Glutamatergic neuron (in vitro differentiated cells): ENCODE results near the gene BRI3. TPM values are rescaled to one million over a fixed set of nuclear protein-coding genes. Genes with fewer than 3 reads are reported as not detected.

ENCODE experiments used
- DNase-seq: peaks from one replicate; pipeline ENCODE4 v3.0.0; 2022
- H3K27ac Mint-ChIP-seq: one replicate; pipeline ENCODE4 v1.8.0; 2020; ENCODE audit warnings: mild to moderate bottlenecking, mixed read lengths, inconsistent platforms; ENCODE audit not compliant: unreplicated experiment
- H3K27me3 Mint-ChIP-seq: one replicate; pipeline ENCODE4 v1.8.0; 2020; ENCODE audit warnings: mild to moderate bottlenecking, moderate library complexity, mixed read lengths, inconsistent platforms; ENCODE audit not compliant: unreplicated experiment
- H3K36me3 Mint-ChIP-seq: one replicate; pipeline ENCODE4 v1.8.0; 2020; ENCODE audit warnings: mild to moderate bottlenecking, mixed read lengths, inconsistent platforms; ENCODE audit not compliant: unreplicated experiment
- H3K4me1 Mint-ChIP-seq: one replicate; pipeline ENCODE4 v1.8.0; 2020; ENCODE audit warnings: mild to moderate bottlenecking, low read depth, mixed read lengths, inconsistent platforms; ENCODE audit not compliant: unreplicated experiment
- H3K4me3 Mint-ChIP-seq: one replicate; pipeline ENCODE4 v1.8.0; 2020; ENCODE audit warnings: mild to moderate bottlenecking, mixed read lengths, inconsistent platforms; ENCODE audit not compliant: unreplicated experiment
- H3K9me3 Mint-ChIP-seq: one replicate; pipeline ENCODE4 v1.8.0; 2020; ENCODE audit warnings: mild to moderate bottlenecking, moderate library complexity, mixed read lengths, inconsistent platforms; ENCODE audit not compliant: unreplicated experiment
- total RNA-seq: library from RNA; stranded (reverse); fragmentation: NEBNext Ultra II Directional; extraction: Animal tissue kit (Norgen Biotek cat#: 25700); gene quantifications from one replicate; pipeline ENCODE4 v1.2.1, GENCODE V29; 2021; ENCODE audit not compliant: unreplicated experiment
- TF ChIP-seq, protein P1 (sequence below): fragments of 200-600 bp; sonication (generic); IDR thresholded peaks from one replicate; pipeline ENCODE4 v1.5.0; 2021; ENCODE audit not compliant: partially characterized antibody, unreplicated experiment

BRI3 gene
- total RNA-seq, 1 donor from 2014 or later = 176 TPM

DNA sequence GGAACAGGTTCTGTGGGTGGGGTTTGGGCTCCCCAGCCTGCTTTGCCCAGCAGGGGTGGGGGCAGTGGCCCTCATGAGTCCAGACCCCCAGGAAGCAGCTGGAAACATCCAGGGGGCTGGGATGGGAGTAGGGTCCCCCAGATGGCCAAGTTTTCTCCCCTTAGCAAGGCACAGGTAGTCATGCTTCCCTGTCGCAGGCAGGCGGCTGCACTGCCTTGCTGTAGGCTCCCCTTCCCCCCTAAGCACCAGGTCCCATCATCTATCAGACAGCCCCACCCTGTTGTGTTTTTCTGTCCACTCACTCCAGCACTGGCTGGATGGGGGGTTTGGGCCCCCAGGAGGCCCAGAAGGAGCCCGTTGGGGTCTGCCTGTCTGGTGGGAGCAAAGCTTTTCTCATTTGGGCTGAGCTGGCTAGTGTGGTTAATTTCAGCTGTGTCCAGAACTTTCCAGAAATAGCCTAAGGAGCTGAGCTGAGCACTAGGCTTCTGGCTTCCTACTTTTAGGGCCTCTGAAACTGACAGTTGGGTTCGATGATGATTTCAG is 7.9 kb downstream of the BRI3 start:
- Mint-ChIP-seq H3K9me3 (peaks cover 8% of the 10 kb centered on the region), H3K4me1 (peaks cover 25% of the 10 kb centered on the region), H3K27ac (no peak overlapping the region), H3K27me3 (peaks cover 7% of the 10 kb centered on the region), H3K36me3 (no peaks in the 10 kb centered on the region), H3K4me3 (no peak overlapping the region)
- TF ChIP-seq, protein P1, sequence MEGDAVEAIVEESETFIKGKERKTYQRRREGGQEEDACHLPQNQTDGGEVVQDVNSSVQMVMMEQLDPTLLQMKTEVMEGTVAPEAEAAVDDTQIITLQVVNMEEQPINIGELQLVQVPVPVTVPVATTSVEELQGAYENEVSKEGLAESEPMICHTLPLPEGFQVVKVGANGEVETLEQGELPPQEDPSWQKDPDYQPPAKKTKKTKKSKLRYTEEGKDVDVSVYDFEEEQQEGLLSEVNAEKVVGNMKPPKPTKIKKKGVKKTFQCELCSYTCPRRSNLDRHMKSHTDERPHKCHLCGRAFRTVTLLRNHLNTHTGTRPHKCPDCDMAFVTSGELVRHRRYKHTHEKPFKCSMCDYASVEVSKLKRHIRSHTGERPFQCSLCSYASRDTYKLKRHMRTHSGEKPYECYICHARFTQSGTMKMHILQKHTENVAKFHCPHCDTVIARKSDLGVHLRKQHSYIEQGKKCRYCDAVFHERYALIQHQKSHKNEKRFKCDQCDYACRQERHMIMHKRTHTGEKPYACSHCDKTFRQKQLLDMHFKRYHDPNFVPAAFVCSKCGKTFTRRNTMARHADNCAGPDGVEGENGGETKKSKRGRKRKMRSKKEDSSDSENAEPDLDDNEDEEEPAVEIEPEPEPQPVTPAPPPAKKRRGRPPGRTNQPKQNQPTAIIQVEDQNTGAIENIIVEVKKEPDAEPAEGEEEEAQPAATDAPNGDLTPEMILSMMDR = no peak
- no peak for DNase-seq

DNA sequence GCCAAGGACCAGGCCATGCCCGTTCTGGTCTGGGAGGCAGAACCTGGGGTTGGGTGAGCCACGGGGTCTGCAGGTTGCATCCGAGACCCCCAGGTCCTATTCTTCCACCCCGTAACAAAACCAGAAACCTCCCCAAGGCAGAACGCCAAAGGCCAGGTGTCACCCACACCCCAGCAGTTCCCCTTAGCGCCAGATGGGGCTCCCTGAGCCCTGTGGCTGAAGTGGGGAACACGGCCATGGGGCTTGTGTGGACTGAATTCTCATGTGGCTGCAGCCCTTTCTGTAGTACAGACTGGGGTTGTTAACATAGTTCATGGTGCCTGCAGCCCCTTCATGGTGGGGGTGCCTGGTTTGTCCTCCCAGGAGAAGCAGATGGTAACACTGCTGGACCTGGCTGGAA is 10.2 kb downstream of the BRI3 start:
- H3K27me3 Mint-ChIP-seq = peaks cover 3% of the 10 kb centered on the region

DNA sequence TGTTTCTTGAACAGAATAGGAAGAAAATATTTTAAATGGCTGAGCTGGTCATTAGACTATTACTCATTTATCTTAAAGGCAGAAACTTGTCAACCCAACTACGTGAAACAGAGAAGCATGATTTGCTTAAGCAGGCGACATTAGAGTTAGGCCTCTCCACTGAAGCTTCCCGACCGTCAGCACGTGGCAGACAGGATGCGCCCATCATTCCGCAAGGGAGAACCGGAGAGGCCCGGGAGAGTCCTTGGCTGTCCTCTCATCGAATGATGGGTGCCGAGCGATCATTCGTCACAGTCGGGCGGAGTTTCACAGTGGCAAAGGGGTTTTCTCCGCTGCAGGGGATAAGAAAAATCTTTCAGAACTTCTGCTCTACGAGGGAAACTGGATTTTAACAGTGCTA is 11.8 kb downstream of the BRI3 start:
- DNase-seq = no peak
- TF ChIP-seq, protein P1 = no peak
- Mint-ChIP-seq H3K9me3 (peaks cover 9% of the 10 kb centered on the region), H3K27ac (no peak overlapping the region), H3K4me1 (peaks cover 14% of the 10 kb centered on the region), H3K4me3 (no peak overlapping the region), H3K36me3 (no peaks in the 10 kb centered on the region), H3K27me3 (peaks cover 5% of the 10 kb centered on the region)

More for the DNA sequence above, 10.2 kb downstream of the BRI3 start:
- Mint-ChIP-seq H3K4me1 (peaks cover 15% of the 10 kb centered on the region), H3K27ac (peak overlapping the region; percentile 28), H3K9me3 (peaks cover 9% of the 10 kb centered on the region), H3K36me3 (no peaks in the 10 kb centered on the region), H3K4me3 (no peak overlapping the region)
- TF ChIP-seq, protein P1 = no peak
- DNase-seq = no peak

DNA sequence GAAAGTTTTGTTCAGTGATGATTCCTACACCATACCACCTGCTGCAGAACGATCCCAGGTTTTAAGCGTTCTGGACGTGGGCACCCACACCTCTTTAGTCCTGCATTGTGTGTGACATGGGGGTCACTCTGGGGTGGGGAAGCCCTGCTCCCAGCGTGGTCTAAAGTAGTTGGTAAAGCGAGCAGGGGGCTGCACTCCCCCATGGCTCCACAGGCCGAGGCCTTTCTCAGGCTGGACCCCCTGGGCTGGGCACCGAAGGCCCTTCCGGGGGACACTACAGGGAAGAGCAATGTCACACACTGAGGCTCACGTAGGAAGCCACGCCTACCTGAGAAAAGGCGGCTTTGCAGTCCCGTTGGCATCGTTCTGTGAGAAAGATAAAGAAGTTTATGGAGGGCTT is 12.3 kb downstream of the BRI3 start:
- peaks cover 6% of the 10 kb centered on the region for H3K9me3 Mint-ChIP-seq
- peaks cover 10% of the 10 kb centered on the region for H3K4me1 Mint-ChIP-seq
- no peaks in the 10 kb centered on the region for H3K36me3 Mint-ChIP-seq
- H3K27me3 Mint-ChIP-seq = peaks cover 2% of the 10 kb centered on the region
- H3K4me3 Mint-ChIP-seq = no peak overlapping the region
- peak overlapping the region; percentile 70 for H3K27ac Mint-ChIP-seq
- TF ChIP-seq, protein P1 = no peak
- DNase-seq = no peak

DNA sequence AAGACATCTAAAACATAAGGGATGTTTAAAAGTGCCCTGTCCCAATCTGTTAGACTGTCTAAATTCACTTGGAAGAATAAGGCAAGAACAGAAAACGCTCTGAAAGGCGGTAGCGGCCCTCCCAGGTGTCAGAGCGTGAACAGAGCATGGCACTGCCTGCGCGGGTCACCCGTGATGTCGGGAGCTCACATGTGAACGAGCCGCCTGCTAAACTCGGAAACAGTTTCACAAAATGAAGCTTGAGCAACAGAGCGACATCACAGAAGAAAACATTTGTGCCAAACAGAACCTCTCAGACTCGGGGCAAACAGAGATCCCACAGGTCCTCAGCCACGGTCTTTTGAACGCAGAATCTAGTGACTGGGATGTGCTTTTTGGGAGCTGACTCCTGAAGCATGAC is 12.8 kb downstream of the BRI3 start:
- Mint-ChIP-seq H3K27ac (no peak overlapping the region), H3K27me3 (peaks cover 2% of the 10 kb centered on the region), H3K4me3 (no peak overlapping the region), H3K36me3 (no peaks in the 10 kb centered on the region), H3K4me1 (peaks cover 10% of the 10 kb centered on the region), H3K9me3 (peaks cover 6% of the 10 kb centered on the region)
- DNase-seq = no peak
- TF ChIP-seq, protein P1 = no peak
